Type B pancreatic cell (in vitro differentiated cells): ENCODE results near the gene ZCCHC12. TPM values are rescaled to one million over a fixed set of nuclear protein-coding genes. Genes with fewer than 3 reads are reported as not detected.

Source experiments
- DNase-seq: peaks from one replicate; pipeline ENCODE4 v3.0.0; 2021; ENCODE audit warnings: mixed read lengths; ENCODE audit not compliant: unreplicated experiment; ENCODE audit errors: extremely low spot score
- H3K27ac Mint-ChIP-seq: 2 replicates; pipeline ENCODE4 v1.8.0; 2021; ENCODE audit warnings: mild to moderate bottlenecking, mixed read lengths
- H3K27me3 Mint-ChIP-seq: 2 replicates; pipeline ENCODE4 v1.8.0; 2021; ENCODE audit warnings: mixed read lengths
- H3K36me3 Mint-ChIP-seq: 2 replicates; pipeline ENCODE4 v1.8.0; 2021; ENCODE audit warnings: mixed read lengths
- H3K4me1 Mint-ChIP-seq: one replicate; pipeline ENCODE4 v1.8.0; 2021; ENCODE audit warnings: mixed read lengths; ENCODE audit not compliant: unreplicated experiment
- H3K4me3 Mint-ChIP-seq: 2 replicates; pipeline ENCODE4 v1.8.0; 2021; ENCODE audit warnings: mild to moderate bottlenecking, mixed read lengths
- H3K9me3 Mint-ChIP-seq: 2 replicates; pipeline ENCODE4 v1.8.0; 2021; ENCODE audit warnings: mixed read lengths
- CTCF ChIP-seq: fragments of 200-600 bp; sonication (generic); conservative IDR thresholded peaks from 2 replicates; pipeline ENCODE4 v1.5.0; 2021; ENCODE audit warnings: antibody characterized with exemption, mild to moderate bottlenecking
- total RNA-seq: library from RNA; stranded (reverse); gene quantifications from 2 replicates; pipeline ENCODE4 v1.2.1, GENCODE V29; 2021; ENCODE audit warnings: low replicate concordance

Gene ZCCHC12
- total RNA-seq, 1 donor from 2014 or later = 10.6 TPM

- H3K4me3 Mint-ChIP-seq = no peak overlapping the region
- DNase-seq = no peak
- H3K4me1 Mint-ChIP-seq = peaks cover 4% of the 10 kb centered on the region
- H3K9me3 Mint-ChIP-seq = no peaks in the 10 kb centered on the region
- H3K36me3 Mint-ChIP-seq = no peaks in the 10 kb centered on the region
- TF ChIP-seq CTCF = no peak
- no peak overlapping the region for H3K27ac Mint-ChIP-seq
- H3K27me3 Mint-ChIP-seq = no peaks in the 10 kb centered on the region
Observed at GRCh38 chrX:118861338-118861737, 37.7 kb downstream of the ZCCHC12 start.

GRCh38 chrX:118862091-118862490, 38.5 kb downstream of the ZCCHC12 start:
- Mint-ChIP-seq H3K9me3 (no peaks in the 10 kb centered on the region), H3K27ac (no peak overlapping the region)

GRCh38 chrX:118862979-118863378, 39.4 kb downstream of the ZCCHC12 start:
- H3K27ac Mint-ChIP-seq = no peak overlapping the region
- no peaks in the 10 kb centered on the region for H3K9me3 Mint-ChIP-seq
- DNase-seq = no peak
- H3K4me3 Mint-ChIP-seq = no peak overlapping the region
- no peak for TF ChIP-seq CTCF
- H3K4me1 Mint-ChIP-seq = peaks cover 4% of the 10 kb centered on the region
- no peaks in the 10 kb centered on the region for H3K27me3 Mint-ChIP-seq
- no peaks in the 10 kb centered on the region for H3K36me3 Mint-ChIP-seq

More at GRCh38 chrX:118862091-118862490, 38.5 kb downstream of the ZCCHC12 start:
- no peak overlapping the region for H3K4me3 Mint-ChIP-seq
- no peak for TF ChIP-seq CTCF
- DNase-seq = no peak
- no peaks in the 10 kb centered on the region for H3K27me3 Mint-ChIP-seq
- no peaks in the 10 kb centered on the region for H3K36me3 Mint-ChIP-seq
- peaks cover 4% of the 10 kb centered on the region for H3K4me1 Mint-ChIP-seq

GRCh38 chrX:118864063-118864635, 40.5 kb downstream of the ZCCHC12 start:
- no peak for TF ChIP-seq CTCF
- Mint-ChIP-seq H3K9me3 (no peaks in the 10 kb centered on the region), H3K27ac (no peak overlapping the region), H3K36me3 (no peaks in the 10 kb centered on the region), H3K4me3 (no peak overlapping the region), H3K27me3 (no peaks in the 10 kb centered on the region), H3K4me1 (peaks cover 4% of the 10 kb centered on the region)
- DNase-seq = no peak

- Mint-ChIP-seq H3K27ac (no peak overlapping the region), H3K4me3 (no peak overlapping the region), H3K27me3 (no peaks in the 10 kb centered on the region), H3K9me3 (no peaks in the 10 kb centered on the region), H3K4me1 (peaks cover 4% of the 10 kb centered on the region), H3K36me3 (no peaks in the 10 kb centered on the region)
- DNase-seq = no peak
- TF ChIP-seq CTCF = no peak
Observed at GRCh38 chrX:118865231-118865630, 41.6 kb downstream of the ZCCHC12 start.

GRCh38 chrX:118867251-118867650, 43.6 kb downstream of the ZCCHC12 start:
- peaks cover 4% of the 10 kb centered on the region for H3K4me1 Mint-ChIP-seq
- H3K9me3 Mint-ChIP-seq = no peaks in the 10 kb centered on the region
- no peaks in the 10 kb centered on the region for H3K27me3 Mint-ChIP-seq
- H3K27ac Mint-ChIP-seq = no peak overlapping the region
- no peaks in the 10 kb centered on the region for H3K36me3 Mint-ChIP-seq
- no peak for TF ChIP-seq CTCF
- DNase-seq = no peak
- H3K4me3 Mint-ChIP-seq = no peak overlapping the region
